Fibroblast of pulmonary artery (primary cell): ENCODE results near the gene GORASP1.

ENCODE experiments used
- DNase-seq: peaks from one replicate; pipeline ENCODE4 v3.0.0-alpha.2; 2010; ENCODE audit warnings: low read depth
- H3K4me3 ChIP-seq: replicated peaks from 2 replicates; pipeline ENCODE4 v1.5.1; 2011; ENCODE audit warnings: low read depth, mild to moderate bottlenecking, control low read depth, low read length, moderate library complexity
- TF ChIP-seq, protein P1 (sequence below): IDR thresholded peaks from 2 replicates; pipeline ENCODE4 v1.5.1; 2011; ENCODE audit warnings: mild to moderate bottlenecking, control low read depth, low read length, inconsistent platforms; ENCODE audit errors: missing control alignments

GORASP1 gene

DNA sequence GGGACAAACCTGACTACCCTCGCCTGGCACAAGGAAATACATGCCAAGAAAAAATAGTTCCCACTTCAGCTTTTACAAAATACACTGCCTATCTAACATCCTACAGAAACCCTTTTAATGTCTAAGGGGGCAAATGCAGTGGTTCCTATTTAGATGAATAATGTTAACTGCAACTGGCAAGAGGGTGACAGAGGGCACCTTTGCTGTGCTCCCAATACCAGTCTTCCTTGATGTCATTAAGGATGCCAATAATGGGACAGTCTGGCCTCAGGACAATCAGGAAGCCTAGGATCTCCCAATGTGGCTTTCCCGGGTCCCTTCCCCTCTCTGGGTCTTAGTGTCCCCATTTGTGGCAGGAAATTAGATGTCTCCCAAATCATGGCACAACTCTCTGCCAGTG lies 32.0 kb upstream of the GORASP1 start:
- TF ChIP-seq, protein P1, sequence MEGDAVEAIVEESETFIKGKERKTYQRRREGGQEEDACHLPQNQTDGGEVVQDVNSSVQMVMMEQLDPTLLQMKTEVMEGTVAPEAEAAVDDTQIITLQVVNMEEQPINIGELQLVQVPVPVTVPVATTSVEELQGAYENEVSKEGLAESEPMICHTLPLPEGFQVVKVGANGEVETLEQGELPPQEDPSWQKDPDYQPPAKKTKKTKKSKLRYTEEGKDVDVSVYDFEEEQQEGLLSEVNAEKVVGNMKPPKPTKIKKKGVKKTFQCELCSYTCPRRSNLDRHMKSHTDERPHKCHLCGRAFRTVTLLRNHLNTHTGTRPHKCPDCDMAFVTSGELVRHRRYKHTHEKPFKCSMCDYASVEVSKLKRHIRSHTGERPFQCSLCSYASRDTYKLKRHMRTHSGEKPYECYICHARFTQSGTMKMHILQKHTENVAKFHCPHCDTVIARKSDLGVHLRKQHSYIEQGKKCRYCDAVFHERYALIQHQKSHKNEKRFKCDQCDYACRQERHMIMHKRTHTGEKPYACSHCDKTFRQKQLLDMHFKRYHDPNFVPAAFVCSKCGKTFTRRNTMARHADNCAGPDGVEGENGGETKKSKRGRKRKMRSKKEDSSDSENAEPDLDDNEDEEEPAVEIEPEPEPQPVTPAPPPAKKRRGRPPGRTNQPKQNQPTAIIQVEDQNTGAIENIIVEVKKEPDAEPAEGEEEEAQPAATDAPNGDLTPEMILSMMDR, result no peak
- no peak for DNase-seq
- no peak overlapping the region for H3K4me3 ChIP-seq

DNA sequence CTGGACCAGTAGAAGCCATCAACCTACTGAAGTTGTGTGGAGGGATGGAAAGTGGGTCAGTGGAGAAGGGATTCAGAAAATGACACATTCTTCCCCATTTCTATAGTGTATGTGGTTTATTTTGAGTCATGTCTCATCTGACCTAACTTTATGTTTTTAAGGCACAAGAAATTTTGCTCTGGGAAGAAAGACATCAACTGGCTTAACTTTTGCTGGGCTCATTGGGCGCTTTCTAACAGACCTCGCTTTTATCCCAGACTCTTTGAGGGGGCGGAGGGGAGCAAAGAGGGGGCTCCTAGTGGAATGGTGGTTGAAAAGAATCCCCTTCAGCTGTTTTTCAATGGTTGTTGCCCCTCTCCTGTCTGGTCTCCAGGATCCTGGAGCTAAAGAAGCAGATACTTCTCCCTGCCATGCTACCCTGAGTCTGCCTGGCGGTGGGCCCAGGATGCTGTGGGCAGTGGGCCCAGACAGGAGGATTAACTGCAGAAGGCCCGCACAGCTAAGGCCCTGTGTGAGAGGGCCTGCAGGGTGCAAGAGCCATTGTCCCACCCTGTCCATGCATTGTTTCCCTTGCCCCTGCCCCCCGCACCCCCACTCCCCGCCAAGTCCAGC lies 31.5 kb upstream of the GORASP1 start:
- DNase-seq, result no peak
- no peak overlapping the region for H3K4me3 ChIP-seq
- TF ChIP-seq, protein P1, result no peak

DNA sequence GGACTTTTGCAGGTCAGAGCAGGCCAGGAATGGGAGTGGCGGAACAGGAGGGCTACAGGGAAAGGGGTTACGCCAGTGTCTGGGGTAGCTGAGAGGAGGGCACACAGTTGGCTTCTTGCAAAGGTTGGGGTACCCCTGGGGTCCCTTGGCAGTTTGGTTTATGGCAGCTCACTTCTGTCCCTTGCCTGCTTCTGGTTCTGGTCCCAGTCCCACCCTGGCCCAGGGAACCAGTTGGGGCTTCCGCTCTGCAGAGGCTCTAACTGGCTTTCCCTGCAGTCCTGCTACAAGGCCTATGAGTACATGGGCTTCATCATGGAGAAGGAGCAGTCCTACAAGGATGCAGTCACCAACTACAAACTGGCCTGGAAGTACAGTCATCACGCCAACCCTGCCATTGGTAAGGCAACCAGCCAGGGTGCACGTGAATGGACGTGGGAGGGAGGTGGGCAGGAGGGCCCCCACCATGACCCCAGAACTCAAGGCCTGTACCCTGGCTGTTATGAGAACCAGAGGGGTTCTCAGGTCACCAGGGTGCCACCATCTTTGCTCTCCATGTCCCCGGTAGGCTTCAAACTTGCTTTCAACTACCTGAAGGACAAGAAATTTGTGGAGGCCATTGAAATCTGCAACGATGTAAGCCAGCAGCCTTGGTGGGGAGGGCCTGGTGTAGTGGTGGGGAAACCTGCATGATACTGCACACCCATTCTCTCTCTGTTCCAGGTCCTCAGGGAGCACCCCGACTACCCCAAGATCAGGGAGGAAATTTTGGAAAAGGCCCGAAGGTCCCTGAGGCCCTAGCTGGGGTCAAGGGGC lies 30.8 kb upstream of the GORASP1 start:
- TF ChIP-seq, protein P1, result no peak
- no peak overlapping the region for H3K4me3 ChIP-seq
- no peak for DNase-seq

DNA sequence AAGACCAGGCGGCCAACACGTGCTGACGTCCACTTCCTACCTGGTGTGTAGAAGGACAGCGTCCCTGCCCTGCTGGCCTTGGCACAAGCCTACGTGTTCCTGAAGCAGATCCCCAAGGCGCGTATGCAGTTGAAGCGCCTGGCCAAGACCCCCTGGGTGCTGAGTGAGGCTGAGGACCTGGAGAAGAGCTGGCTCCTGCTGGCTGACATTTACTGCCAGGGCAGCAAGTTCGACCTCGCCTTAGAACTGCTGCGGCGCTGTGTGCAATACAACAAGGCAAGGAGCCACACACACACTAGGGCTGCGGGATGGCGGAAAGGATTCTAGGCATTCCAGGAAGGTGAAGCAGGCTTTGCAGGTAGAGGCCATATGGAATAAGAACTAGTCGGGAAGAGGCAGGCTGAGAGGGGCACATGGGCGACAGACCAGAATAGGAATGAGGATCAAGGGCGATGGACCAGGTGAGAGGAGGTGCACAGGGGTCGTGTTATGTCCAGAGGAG lies 30.1 kb upstream of the GORASP1 start:
- DNase-seq, result no peak
- TF ChIP-seq, protein P1, result no peak

DNA sequence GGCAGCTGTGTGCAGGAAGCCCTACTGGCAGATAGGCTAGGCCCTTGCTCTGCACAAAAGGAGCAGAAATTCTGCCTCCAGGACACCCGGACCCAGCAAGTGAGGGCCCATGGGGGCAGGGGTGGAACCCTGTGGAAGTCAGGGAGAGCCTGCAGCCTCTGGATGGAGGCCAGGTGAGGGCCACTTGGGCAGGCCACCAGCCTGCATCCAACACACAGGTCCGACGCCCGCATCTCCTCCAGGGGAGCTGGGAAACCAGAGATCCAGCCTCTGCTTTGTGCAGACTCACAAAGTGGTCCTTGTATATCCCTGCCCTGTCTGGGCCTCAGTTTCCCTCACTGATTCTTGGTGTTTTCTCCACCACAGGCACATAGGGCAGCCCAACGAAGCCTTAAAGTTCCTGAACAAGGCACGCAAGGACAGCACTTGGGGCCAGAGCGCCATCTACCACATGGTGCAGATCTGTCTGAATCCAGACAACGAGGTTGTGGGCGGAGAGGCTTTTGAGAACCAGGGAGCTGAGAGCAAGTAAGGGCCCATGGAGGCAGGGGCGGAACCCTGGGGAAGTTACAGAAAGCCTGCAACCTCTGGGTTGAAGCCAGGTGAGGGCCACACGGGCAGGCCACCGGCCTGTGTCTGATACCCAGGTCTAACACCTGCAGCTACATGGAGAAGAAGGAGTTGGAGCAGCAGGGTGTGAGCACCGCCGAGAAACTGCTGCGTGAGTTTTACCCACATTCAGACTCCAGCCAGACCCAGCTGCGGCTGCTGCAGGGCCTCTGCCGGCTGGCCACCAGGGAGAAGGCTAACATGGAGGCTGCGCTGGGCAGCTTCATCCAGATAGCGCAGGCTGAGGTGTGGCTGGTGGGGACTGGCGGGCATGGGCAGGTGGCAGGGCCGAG lies 29.4 kb upstream of the GORASP1 start:
- TF ChIP-seq, protein P1, result no peak
- H3K4me3 ChIP-seq, result no peak overlapping the region
- no peak for DNase-seq

More for the DNA sequence above, 30.1 kb upstream of the GORASP1 start:
- no peak overlapping the region for H3K4me3 ChIP-seq

DNA sequence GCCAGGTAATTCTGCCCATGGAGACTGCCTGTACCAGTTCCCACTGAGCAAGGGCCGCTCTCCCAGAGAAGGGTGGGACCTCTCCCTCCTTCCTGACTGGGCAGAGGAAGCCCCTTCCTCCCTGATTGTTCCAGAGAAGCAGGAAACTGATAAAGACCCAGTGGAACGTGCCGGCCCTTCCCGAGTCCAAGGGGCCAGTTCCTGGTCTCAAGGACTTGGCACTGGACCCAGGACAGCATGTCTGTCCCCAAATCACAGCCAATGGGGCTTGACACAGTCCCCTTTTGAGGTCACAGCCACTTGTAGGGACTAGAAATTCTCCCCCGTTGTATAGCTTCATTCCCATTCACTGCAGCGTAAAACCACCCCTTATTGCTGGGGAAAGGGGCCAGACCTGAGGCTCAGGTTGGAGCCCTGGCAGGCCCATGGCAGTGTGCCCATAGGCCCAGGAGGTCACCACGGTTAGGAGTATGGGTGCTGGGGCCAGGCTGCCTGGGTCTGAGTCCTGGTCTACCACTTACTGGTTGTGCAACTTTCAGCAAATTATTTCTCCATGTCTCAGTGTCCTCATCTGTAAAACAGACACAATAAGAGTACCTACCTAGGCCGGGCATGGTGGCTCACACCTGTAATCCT lies 27.9 kb upstream of the GORASP1 start:
- TF ChIP-seq, protein P1, result no peak
- no peak for DNase-seq
- no peak overlapping the region for H3K4me3 ChIP-seq
